SK-N-SH (cell line): ENCODE data around the gene TRIM6. TPM values are rescaled to one million over a fixed set of nuclear protein-coding genes. Genes with fewer than 3 reads are reported as not detected.

ENCODE experiments used
- CTCF ChIA-PET: fragments of 300-600, 350-600 bp; formaldehyde crosslinking; extraction: SDS; loops from one replicate; lab custom pipeline; 2021; lab: Yijun Ruan, JAX
- POLR2A ChIA-PET: fragments of 350-600 bp; sonication (Branson Sonifier 250); formaldehyde crosslinking; extraction: SDS; loops from one replicate; lab custom pipeline; 2020; ENCODE audit warnings: antibody characterized with exemption, inconsistent platforms; lab: Yijun Ruan, JAX
- DNase-seq: peaks from one replicate; pipeline ENCODE4 v3.0.0; 2012
- H2AFZ ChIP-seq: fragments of 200-600 bp; sonication (generic); 2 replicates; pipeline ENCODE4 v1.8.1; 2016; ENCODE audit warnings: antibody characterized with exemption, mild to moderate bottlenecking, low read depth
- H3F3A ChIP-seq: fragments of 200-600 bp; sonication (generic); replicated peaks from 2 replicates; pipeline ENCODE3; 2016; ENCODE audit warnings: antibody characterized with exemption, mild to moderate bottlenecking; ENCODE audit not compliant: insufficient read depth
- H3K27ac ChIP-seq, 2 experiments: fragments of 200-500 bp in 1 of 2; fragments of 200-600 bp in 1 of 2; sonication (Bioruptor generic) in 1 of 2; sonication (generic), shearing (Covaris generic) in 1 of 2; 2 replicates each; pipeline versions ENCODE4 v1.5.1 to v1.6.1; 2014 to 2016; ENCODE audit warnings: low read depth in 2 of 2, inconsistent platforms in 1 of 2, low read length in 1 of 2, mild to moderate bottlenecking in 1 of 2, mixed read lengths in 1 of 2
- H3K27me3 ChIP-seq: fragments of 200-600 bp; sonication (generic), shearing (Covaris generic); 2 replicates; pipeline ENCODE4 v1.6.1; 2016; ENCODE audit warnings: mixed run types; ENCODE audit not compliant: insufficient read depth
- H3K36me3 ChIP-seq, 2 experiments: fragments of 200-500 bp in 1 of 2; fragments of 200-600 bp in 1 of 2; sonication (Bioruptor generic) in 1 of 2; sonication (generic) in 1 of 2; replicated peaks in 1 of 2; 2 replicates each; pipeline versions ENCODE3 to v1.5.1; 2014 to 2016; ENCODE audit warnings: low read length in 1 of 2, mild to moderate bottlenecking in 1 of 2; ENCODE audit not compliant: insufficient read depth in 2 of 2, control insufficient read depth in 1 of 2
- H3K4me1 ChIP-seq, 2 experiments: fragments of 200-500 bp in 1 of 2; fragments of 200-600 bp in 1 of 2; sonication (Bioruptor generic) in 1 of 2; sonication (generic), shearing (Covaris generic) in 1 of 2; 2 replicates each; pipeline versions ENCODE4 v1.5.1 to v1.6.1; 2014 to 2016; ENCODE audit warnings: low read depth in 1 of 2, low read length in 1 of 2, mixed run types in 1 of 2; ENCODE audit not compliant: insufficient read depth in 2 of 2, control insufficient read depth in 1 of 2
- H3K4me2 ChIP-seq: fragments of 200-600 bp; sonication (generic), shearing (Covaris generic); 2 replicates; pipeline ENCODE4 v1.6.1; 2017; ENCODE audit warnings: mixed run types
- H3K4me3 ChIP-seq, 2 experiments: fragments of 200-500 bp in 1 of 2; fragments of 200-600 bp in 1 of 2; sonication (Bioruptor generic) in 1 of 2; sonication (generic), shearing (Covaris generic) in 1 of 2; 2 replicates each; pipeline versions ENCODE4 v1.5.1 to v1.8.1; 2014 to 2016; ENCODE audit warnings: low read depth in 2 of 2, inconsistent platforms in 1 of 2, low read length in 1 of 2, mild to moderate bottlenecking in 1 of 2, mixed read lengths in 1 of 2, moderate library complexity in 1 of 2
- H3K79me2 ChIP-seq: fragments of 200-600 bp; sonication (generic); 2 replicates; pipeline ENCODE4 v1.8.1; 2017; ENCODE audit warnings: mild to moderate bottlenecking; ENCODE audit not compliant: insufficient read depth
- H3K9ac ChIP-seq: fragments of 200-600 bp; sonication (generic); 2 replicates; pipeline ENCODE4 v1.6.1; 2017; ENCODE audit warnings: mixed run types
- H3K9me2 ChIP-seq: fragments of 200-600 bp; sonication (generic); 2 replicates; pipeline ENCODE4 v1.6.1; 2017; ENCODE audit warnings: mixed run types
- H3K9me3 ChIP-seq: fragments of 200-600 bp; sonication (generic); 2 replicates; pipeline ENCODE4 v1.6.1; 2017; ENCODE audit warnings: mixed run types, mild to moderate bottlenecking, moderate library complexity
- H4K20me1 ChIP-seq: fragments of 200-600 bp; sonication (generic); 2 replicates; pipeline ENCODE4 v1.6.1; 2017; ENCODE audit warnings: mild to moderate bottlenecking, mixed run types; ENCODE audit not compliant: insufficient read depth
- CHD2 ChIP-seq: fragments of 150-350 bp; IDR thresholded peaks from 2 replicates; pipeline ENCODE4 v1.6.1; 2018; ENCODE audit warnings: low read length; ENCODE audit not compliant: partially characterized antibody
- ELF1 ChIP-seq: IDR thresholded peaks from 2 replicates; pipeline ENCODE4 v1.4.0; 2012
- EP300 ChIP-seq, 2 experiments: IDR thresholded peaks; 2 replicates each; pipeline versions ENCODE4 v1.4.0 to v1.6.1; 2012; ENCODE audit warnings: borderline replicate concordance in 1 of 2, low read depth in 1 of 2, low read length in 1 of 2
- EZH2phosphoT487 ChIP-seq: fragments of 200-600 bp; sonication (generic); IDR thresholded peaks from 2 replicates; pipeline ENCODE4 v1.6.1; 2017; ENCODE audit warnings: low read depth, mixed run types, mild to moderate bottlenecking, antibody characterized with exemption, moderate library complexity, borderline replicate concordance
- FOSL2 ChIP-seq: IDR thresholded peaks from 2 replicates; pipeline ENCODE4 v1.4.0; 2012; ENCODE audit warnings: low read depth, mild to moderate bottlenecking, moderate library complexity, borderline replicate concordance
- FOXJ3 ChIP-seq: sonication (generic); formaldehyde crosslinking; IDR thresholded peaks from 2 replicates; pipeline ENCODE4 v1.5.1; 2020; ENCODE audit warnings: mild to moderate bottlenecking, missing genetic modification reagents
- FOXM1 ChIP-seq: IDR thresholded peaks from 2 replicates; pipeline ENCODE4 v1.4.0; 2012; ENCODE audit warnings: low read depth, mild to moderate bottlenecking
- GABPA ChIP-seq: IDR thresholded peaks from 2 replicates; pipeline ENCODE4 v1.4.0; 2012; ENCODE audit warnings: low read depth, mild to moderate bottlenecking
- GATA2 ChIP-seq: sonication (generic); formaldehyde crosslinking; IDR thresholded peaks from 2 replicates; pipeline ENCODE4 v1.5.0; 2020; ENCODE audit warnings: mild to moderate bottlenecking, missing genetic modification reagents
- IRF3 ChIP-seq: fragments of 150-350 bp; IDR thresholded peaks from 2 replicates; pipeline ENCODE4 v1.6.1; 2016; ENCODE audit warnings: mild to moderate bottlenecking, low read depth, low read length
- JUND ChIP-seq: IDR thresholded peaks from 2 replicates; pipeline ENCODE4 v1.4.0; 2012
- MXI1 ChIP-seq: IDR thresholded peaks from 2 replicates; pipeline ENCODE4 v1.6.1; 2012; ENCODE audit warnings: mild to moderate bottlenecking, low read depth, low read length, improper control_type of control experiment
- POLR2AphosphoS5 ChIP-seq: IDR thresholded peaks from 2 replicates; pipeline ENCODE4 v1.6.1; 2012; ENCODE audit warnings: low read depth, low read length
- RAD21 ChIP-seq: IDR thresholded peaks from 2 replicates; pipeline ENCODE4 v1.6.1; 2012; ENCODE audit warnings: mild to moderate bottlenecking, low read length
- RCOR1 ChIP-seq: fragments of 150-350 bp; IDR thresholded peaks from 2 replicates; pipeline ENCODE4 v1.6.1; 2017; ENCODE audit warnings: antibody characterized with exemption, low read length
- REST ChIP-seq: IDR thresholded peaks from 2 replicates; pipeline ENCODE4 v1.6.1; 2012; ENCODE audit warnings: mild to moderate bottlenecking, low read depth, low read length, moderate library complexity
- RFX5 ChIP-seq: IDR thresholded peaks from 2 replicates; pipeline ENCODE4 v1.6.1; 2012; ENCODE audit warnings: mild to moderate bottlenecking, improper control_type of control experiment, low read length
- RXRA ChIP-seq: IDR thresholded peaks from 2 replicates; pipeline ENCODE4 v1.4.0; 2012; ENCODE audit warnings: low read depth, mild to moderate bottlenecking, borderline replicate concordance
- SMC3 ChIP-seq: IDR thresholded peaks from 2 replicates; pipeline ENCODE4 v1.6.1; 2012; ENCODE audit warnings: low read depth, low read length, improper control_type of control experiment
- TCF12 ChIP-seq: IDR thresholded peaks from 2 replicates; pipeline ENCODE4 v1.4.0; 2012
- TEAD4 ChIP-seq: IDR thresholded peaks from 2 replicates; pipeline ENCODE4 v1.4.0; 2012; ENCODE audit warnings: mild to moderate bottlenecking, borderline replicate concordance; ENCODE audit not compliant: insufficient read depth
- USF1 ChIP-seq: IDR thresholded peaks from 2 replicates; pipeline ENCODE4 v1.4.0; 2012; ENCODE audit warnings: low read depth, borderline replicate concordance
- YY1 ChIP-seq: IDR thresholded peaks from 2 replicates; pipeline ENCODE4 v1.4.0; 2012; ENCODE audit warnings: low read depth, mild to moderate bottlenecking
- ZBTB33 ChIP-seq: IDR thresholded peaks from 2 replicates; pipeline ENCODE4 v1.4.0; 2012; ENCODE audit warnings: low read depth, borderline replicate concordance
- WGBS: methylation state at CpG from one replicate; pipeline ENCODE4 v1.1.6; 2017; ENCODE audit warnings: low lambda C conversion rate; 5-methylcytosine and 5-hydroxymethylcytosine counted together
- polyA plus RNA-seq, 3 experiments: library from polyadenylated mRNA; depleted of rRNA; stranded (reverse); fragments of >200 nt; gene quantifications; 2 replicates each; pipeline ENCODE4 v1.2.3, GENCODE V29; 2012

The TRIM6 gene
- polyA plus RNA-seq, 1 of the 3 experiments (the other 2 are of a cell fraction) = 0.46 TPM

- H3K27ac ChIP-seq = no peak overlapping the region
- no peaks in the 10 kb centered on the region for H3K9me3 ChIP-seq
- H3K36me3 ChIP-seq = no peaks in the 10 kb centered on the region
- ChIA-PET CTCF (interaction anchor here (1.7 kb wide), 1 partner anchor 8 kb away, joined by 4 read pairs; no protein-coding TSS in a partner anchor), POLR2A (no interaction called here)
- H4K20me1 ChIP-seq = no peaks in the 10 kb centered on the region
- no peaks in the 10 kb centered on the region for H3F3A ChIP-seq
- no peak overlapping the region for H3K4me2 ChIP-seq
- no peaks in the 10 kb centered on the region for H3K4me1 ChIP-seq
- DNase-seq = no peak
- H3K27me3 ChIP-seq = peaks cover 20% of the 10 kb centered on the region
- H3K79me2 ChIP-seq = no peaks in the 10 kb centered on the region
- no peak overlapping the region for H3K4me3 ChIP-seq
- no peak overlapping the region for H2AFZ ChIP-seq
- no peak for TF ChIP-seq EP300 (IDR thresholded peaks at IDR 0.05; ENCODE audit: borderline replicate concordance in 1 of 2, low read depth in 1 of 2, low read length in 1 of 2)
- TF ChIP-seq MXI1 = no peak
- TF ChIP-seq POLR2AphosphoS5 = no peak
- TF ChIP-seq RFX5 = no peak
- no peak for TF ChIP-seq ELF1
- TF ChIP-seq RAD21 = no peak
- no peak for TF ChIP-seq RCOR1
- TF ChIP-seq ZBTB33 = no peak
- 8% methylated on average over 3 of the region's 3 CpGs for WGBS
- no peak overlapping the region for H3K9ac ChIP-seq
- no peaks in the 10 kb centered on the region for H3K9me2 ChIP-seq
Measured at GRCh38 chr11:5591613-5592012, 4.8 kb upstream of the TRIM6 start.

- H3F3A ChIP-seq = no peaks in the 10 kb centered on the region
- no peak overlapping the region for H2AFZ ChIP-seq
- no peaks in the 10 kb centered on the region for H3K9me2 ChIP-seq
- H3K4me1 ChIP-seq = no peaks in the 10 kb centered on the region
- ChIA-PET CTCF (interaction anchor here (1.7 kb wide), 1 partner anchor 7 kb away, joined by 4 read pairs; no protein-coding TSS in a partner anchor), POLR2A (no interaction called here)
- peaks cover 29% of the 10 kb centered on the region for H3K27me3 ChIP-seq
- 10% methylated on average over 5 of the region's 5 CpGs for WGBS
- no peak overlapping the region for H3K9ac ChIP-seq
- no peak overlapping the region for H3K4me3 ChIP-seq
- H3K9me3 ChIP-seq = no peaks in the 10 kb centered on the region
- no peak overlapping the region for H3K4me2 ChIP-seq
- H4K20me1 ChIP-seq = no peaks in the 10 kb centered on the region
- no peaks in the 10 kb centered on the region for H3K36me3 ChIP-seq
- H3K27ac ChIP-seq = no peak overlapping the region
- DNase-seq = no peak
- no peaks in the 10 kb centered on the region for H3K79me2 ChIP-seq
- no peak for TF ChIP-seq TCF12
- TF ChIP-seq FOXJ3 (CRISPR knock-in tag) = no peak
- no peak for TF ChIP-seq RXRA
- no peak for TF ChIP-seq GABPA
- no peak for TF ChIP-seq FOXM1
- no peak for TF ChIP-seq USF1
- no peak for TF ChIP-seq EP300 (IDR thresholded peaks at IDR 0.05; ENCODE audit: borderline replicate concordance in 1 of 2, low read depth in 1 of 2, low read length in 1 of 2)
- no peak for TF ChIP-seq JUND
- TF ChIP-seq TEAD4 = no peak
- TF ChIP-seq FOSL2 = no peak
- TF ChIP-seq REST = no peak
- TF ChIP-seq GATA2 = no peak
- TF ChIP-seq EZH2phosphoT487 = no peak
- no peak for TF ChIP-seq RFX5
- TF ChIP-seq IRF3 = no peak
- TF ChIP-seq CHD2 = no peak
- TF ChIP-seq YY1 = no peak
- no peak for TF ChIP-seq SMC3
Measured at GRCh38 chr11:5592615-5593014, 3.8 kb upstream of the TRIM6 start.
